Measurements from ENCODE around the gene STK32C.
A peak's percentile ranks its signal among the peaks of the same experiment; 100 is the strongest.

The STK32C gene

DNA sequence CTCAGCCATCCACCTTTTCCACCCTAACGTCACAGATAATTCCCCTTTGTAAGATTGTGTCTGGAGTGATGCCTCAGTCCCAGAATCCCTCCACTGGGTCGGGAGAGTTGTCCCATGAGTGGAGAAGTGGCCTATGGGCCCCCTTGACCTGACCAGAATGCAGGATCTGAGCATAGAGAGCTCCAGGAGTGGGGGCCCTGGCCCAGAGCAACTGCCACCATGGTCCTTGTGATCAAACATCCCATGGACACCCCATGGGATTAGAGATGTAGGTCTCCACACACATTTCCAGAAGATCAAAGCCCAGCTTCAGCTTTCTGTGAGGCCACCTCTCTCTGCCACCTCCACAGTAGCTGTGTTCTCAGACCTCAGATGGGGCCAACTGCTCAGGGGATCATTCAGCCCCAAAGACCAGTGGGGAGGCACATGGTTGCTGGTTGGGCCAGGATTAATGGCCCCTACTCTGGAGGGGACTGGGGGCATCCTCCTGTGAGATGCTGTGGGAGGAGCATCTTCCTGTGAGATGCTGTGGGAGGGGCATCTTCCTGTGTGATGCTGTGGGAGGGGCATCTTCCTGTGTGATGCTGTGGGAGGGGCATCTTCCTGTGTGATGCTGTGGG is 149.5 kb downstream of the STK32C start:
- TF ChIP-seq POLR2A (IDR thresholded peaks at IDR 0.05; ENCODE audit: low read depth, low read length) (no peak), PAX5 (IDR thresholded peaks at IDR 0.05; ENCODE audit: insufficient read depth, low read length, severe bottlenecking) (no peak), SPI1 (IDR thresholded peaks at IDR 0.05; ENCODE audit: low read depth, low read length) (no peak), TAF1 (IDR thresholded peaks at IDR 0.05; ENCODE audit: low read depth, low read length) (no peak), POU2F2 (IDR thresholded peaks at IDR 0.05; ENCODE audit: low read depth, low read length) (no peak), POLR2AphosphoS5 (IDR thresholded peaks at IDR 0.05; ENCODE audit: low read depth, low read length) (no peak)
- DNase-seq (ENCODE audit: insufficient read length, low spot score) (peak; percentile 56), FAIRE-seq (no peak)
